ENCODE results near the gene PTPRN2. TPM values are rescaled to one million over a fixed set of nuclear protein-coding genes. Genes with fewer than 3 reads are reported as not detected.

Gene PTPRN2
- total and polyA plus RNA-seq, 9 of the 15 experiments (the other 6 are each of a cell fraction or from before 2014, with no cell fraction given) = not detected

DNA sequence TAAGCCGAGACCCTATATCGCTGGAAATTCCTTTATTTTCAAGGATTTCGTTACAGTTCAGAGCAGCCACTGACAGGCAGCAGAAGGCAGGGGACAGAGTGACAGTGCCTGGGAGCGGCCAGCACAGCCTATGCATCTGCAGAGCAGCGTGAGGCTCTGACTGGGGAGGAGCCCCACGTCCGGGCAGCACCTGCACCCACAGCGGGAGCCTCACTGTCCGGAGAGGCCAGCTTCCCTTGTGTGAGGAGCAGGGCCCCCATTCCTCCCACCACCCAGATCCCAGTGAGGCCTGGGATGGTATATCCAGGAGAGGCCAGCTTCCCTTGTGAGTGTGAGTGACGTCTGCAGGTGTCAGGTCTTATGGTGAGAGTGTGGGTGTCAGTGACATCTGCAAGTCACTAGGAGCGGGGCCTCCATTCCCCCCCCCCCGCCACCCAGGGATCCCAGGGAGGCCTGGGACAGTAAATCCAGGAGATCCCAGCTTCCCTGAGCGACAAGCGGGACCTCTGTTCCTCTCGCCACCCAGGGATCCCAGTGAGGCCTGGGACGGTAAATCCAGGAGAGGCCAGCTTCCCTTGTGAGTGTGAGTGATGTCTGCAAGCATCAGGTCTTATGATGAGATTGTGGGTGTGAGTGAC lies 259.1 kb downstream of the PTPRN2 start:
- TF ChIP-seq MXI1 (IDR thresholded peaks at IDR 0.05; ENCODE audit: low read depth, low read length) (no peak), ZBTB8A (IDR thresholded peaks at IDR 0.05; ENCODE audit: partially characterized antibody) (no peak), GATAD2B (IDR thresholded peaks at IDR 0.05; ENCODE audit: borderline replicate concordance) (no peak), ZNF764 (CRISPR knock-in tag; IDR thresholded peaks at IDR 0.05; ENCODE audit: low read depth) (no peak), ZNF780A (CRISPR knock-in tag; IDR thresholded peaks at IDR 0.05) (no peak), HLTF (IDR thresholded peaks at IDR 0.05) (no peak)
- TF ChIP-seq, protein P1, sequence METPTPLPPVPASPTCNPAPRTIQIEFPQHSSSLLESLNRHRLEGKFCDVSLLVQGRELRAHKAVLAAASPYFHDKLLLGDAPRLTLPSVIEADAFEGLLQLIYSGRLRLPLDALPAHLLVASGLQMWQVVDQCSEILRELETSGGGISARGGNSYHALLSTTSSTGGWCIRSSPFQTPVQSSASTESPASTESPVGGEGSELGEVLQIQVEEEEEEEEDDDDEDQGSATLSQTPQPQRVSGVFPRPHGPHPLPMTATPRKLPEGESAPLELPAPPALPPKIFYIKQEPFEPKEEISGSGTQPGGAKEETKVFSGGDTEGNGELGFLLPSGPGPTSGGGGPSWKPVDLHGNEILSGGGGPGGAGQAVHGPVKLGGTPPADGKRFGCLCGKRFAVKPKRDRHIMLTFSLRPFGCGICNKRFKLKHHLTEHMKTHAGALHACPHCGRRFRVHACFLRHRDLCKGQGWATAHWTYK (CRISPR knock-in tag; IDR thresholded peaks at IDR 0.05) = no peak
- TF ChIP-seq, protein P2, sequence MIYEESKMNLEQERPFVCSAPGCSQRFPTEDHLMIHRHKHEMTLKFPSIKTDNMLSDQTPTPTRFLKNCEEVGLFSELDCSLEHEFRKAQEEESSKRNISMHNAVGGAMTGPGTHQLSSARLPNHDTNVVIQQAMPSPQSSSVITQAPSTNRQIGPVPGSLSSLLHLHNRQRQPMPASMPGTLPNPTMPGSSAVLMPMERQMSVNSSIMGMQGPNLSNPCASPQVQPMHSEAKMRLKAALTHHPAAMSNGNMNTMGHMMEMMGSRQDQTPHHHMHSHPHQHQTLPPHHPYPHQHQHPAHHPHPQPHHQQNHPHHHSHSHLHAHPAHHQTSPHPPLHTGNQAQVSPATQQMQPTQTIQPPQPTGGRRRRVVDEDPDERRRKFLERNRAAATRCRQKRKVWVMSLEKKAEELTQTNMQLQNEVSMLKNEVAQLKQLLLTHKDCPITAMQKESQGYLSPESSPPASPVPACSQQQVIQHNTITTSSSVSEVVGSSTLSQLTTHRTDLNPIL (CRISPR knock-in tag; IDR thresholded peaks at IDR 0.05) = no peak
- DNase-seq (ENCODE audit: extremely low read depth in 1 of 4, low spot score in 3 of 4) (no peak), ATAC-seq (no peak), FAIRE-seq (no peak)
- no peaks in the 10 kb centered on the region for H3K4me1 ChIP-seq (replicated peaks in 1 of 2; ENCODE audit: control insufficient read depth in 2 of 2, insufficient read depth in 2 of 2, low read length in 2 of 2)
- H3K36me3 ChIP-seq (ENCODE audit: control insufficient read depth, insufficient read depth, low read length) = no peaks in the 10 kb centered on the region
- intact Hi-C loops (cut with micrococcal nuclease) = no loop called here
- H3K4me2 ChIP-seq (ENCODE audit: insufficient read depth, low read length) = no peak overlapping the region
- no peak overlapping the region for H2AFZ ChIP-seq (ENCODE audit: low read depth, low read length)
- POLR2A ChIA-PET = no interaction called here
- no peaks in the 10 kb centered on the region for H3K9me1 ChIP-seq (ENCODE audit: control insufficient read depth, insufficient read depth, low read length)
- H3K27me3 ChIP-seq (ENCODE audit: control insufficient read depth in 2 of 2, insufficient read depth in 2 of 2, low read length in 2 of 2) = peaks cover 0 to 5% of the 10 kb centered on the region in 2 experiments; a peak in 1 of 5 replicates
- WGBS (ENCODE audit: insufficient coverage, low coverage, missing lambda C conversion rate) = 2% methylated on average over 16 of the region's 16 CpGs
- H3K4me3 ChIP-seq = no peak overlapping the region
- no peaks in the 10 kb centered on the region for H3K79me2 ChIP-seq (ENCODE audit: control insufficient read depth, insufficient read depth, low read length)
- no TSS peak for BruUV-seq (replicated peaks)
- CTCF ChIA-PET (ENCODE audit: low intra/inter-chr PET ratio) = no interaction called here
- H3K27ac ChIP-seq (ENCODE audit: extremely low read depth, low read depth, low read length) = no peak overlapping the region
- no peaks in the 10 kb centered on the region for H4K20me1 ChIP-seq (replicated peaks; ENCODE audit: control insufficient read depth, insufficient read depth, low read length)
- no peak overlapping the region for H3K9ac ChIP-seq (ENCODE audit: insufficient read depth in 1 of 2, low read depth in 2 of 2, low read length in 2 of 2)
- H3K9me3 ChIP-seq (replicated peaks; ENCODE audit: control insufficient read depth, insufficient read depth, low read depth, low read length) = peaks cover 17% of the 10 kb centered on the region
- in situ Hi-C loops (cut with MboI) = no loop called here
